Stomach (tissue), 9 donors: ENCODE results near the gene PRDM16. TPM values are rescaled to one million over a fixed set of nuclear protein-coding genes. Genes with fewer than 3 reads are reported as not detected.
A peak's percentile ranks its signal among the peaks of the same experiment; 100 is the strongest.

Experiments
- DNase-seq, 2 donors: peaks; one replicate each; pipeline versions ENCODE4 v3.0.0 to v3.0.0-alpha.2; 2013 to 2019
- H3K27ac ChIP-seq, 5 donors: fragments of 200-600 bp in 4 of 5; sonication (generic) in 4 of 5; one replicate each; pipeline ENCODE4 v1.5.1; 2013 to 2019; ENCODE audit warnings: mild to moderate bottlenecking in 1 of 5, moderate library complexity in 1 of 5
- H3K27me3 ChIP-seq, 3 donors: fragments of 200-600 bp; sonication (generic); one replicate each; pipeline ENCODE4 v1.5.1; 2017 to 2019; ENCODE audit warnings: mixed run types in 1 of 3
- H3K36me3 ChIP-seq, 4 donors: fragments of 200-600 bp; sonication (generic); 1 replicate in 3 of 4; 2 replicates in 1 of 4; pipeline ENCODE4 v1.5.1; 2016 to 2019
- H3K4me1 ChIP-seq, 4 donors: fragments of 200-600 bp; sonication (generic); one replicate each; pipeline ENCODE4 v1.5.1; 2016 to 2019
- H3K4me3 ChIP-seq, 4 donors: fragments of 200-600 bp; sonication (generic) in 3 of 4; one replicate each; pipeline ENCODE4 v1.5.1; 2016 to 2019; ENCODE audit warnings: mild to moderate bottlenecking in 1 of 4
- H3K9me3 ChIP-seq, 4 donors: fragments of 200-600 bp; sonication (generic); one replicate each; pipeline ENCODE4 v1.5.1; 2016 to 2019
- EP300 ChIP-seq: sonication (generic); formaldehyde crosslinking; IDR thresholded peaks from one replicate; pipeline ENCODE4 v1.6.1; 2017; ENCODE audit warnings: antibody characterized with exemption
- POLR2A ChIP-seq, 4 donors: fragments of 450-650 bp; IDR thresholded peaks; one replicate each; pipeline ENCODE4 v1.6.1; 2016; ENCODE audit warnings: antibody characterized with exemption in 4 of 4, control low read depth in 2 of 4, mild to moderate bottlenecking in 1 of 4, moderate library complexity in 1 of 4
- POLR2AphosphoS5 ChIP-seq, 3 donors: sonication (generic); formaldehyde crosslinking; IDR thresholded peaks; one replicate each; pipeline ENCODE4 v1.6.1; 2016; ENCODE audit warnings: antibody characterized with exemption in 3 of 3
- WGBS, 5 donors: extraction: QIAGEN DNeasy Blood & Tissue Kit in 3 of 5; methylation state at CpG; one replicate each; pipeline versions ENCODE4 v1.1.5 to v1.1.7; 2013 to 2018; 5-methylcytosine and 5-hydroxymethylcytosine counted together
- intact Hi-C: fragments of 100-400 bp; cut with DNase I; formaldehyde crosslinking; loops from one replicate; pipeline ENCODE4 v1.15.1; 2023; ENCODE audit warnings: low total_unique reads
- polyA plus RNA-seq, 3 donors: library from polyadenylated mRNA; stranded (reverse); fragments of 200-250 nt; gene quantifications; one replicate each; pipeline ENCODE4 v1.2.3, GENCODE V29; 2013
- total RNA-seq, 5 donors: library from RNA; depleted of rRNA; stranded (reverse); fragments of >200 nt; gene quantifications; one replicate each; pipeline versions ENCODE4 v1.1.0 to v1.2.3, GENCODE V29; 2014 to 2016
- TF ChIP-seq, protein P1 (sequence below), 7 experiments: fragments of 450-650 bp in 4 of 7; fragments of 200-600 bp in 3 of 7; sonication (generic) in 3 of 7; IDR thresholded peaks; one replicate each; pipeline ENCODE4 v1.5.1; 2016 to 2019; ENCODE audit warnings: antibody characterized with exemption in 7 of 7, control low read depth in 2 of 7, mild to moderate bottlenecking in 1 of 7
- donor health status: healthy with polysubstance abuse.
- donor health status: Bipolar disorder and iron deficiency.
- donor health status: healthy.

PRDM16 gene
- total and polyA plus RNA-seq, 8 donors: 0.29 to 222 (median 15.8) TPM

DNA sequence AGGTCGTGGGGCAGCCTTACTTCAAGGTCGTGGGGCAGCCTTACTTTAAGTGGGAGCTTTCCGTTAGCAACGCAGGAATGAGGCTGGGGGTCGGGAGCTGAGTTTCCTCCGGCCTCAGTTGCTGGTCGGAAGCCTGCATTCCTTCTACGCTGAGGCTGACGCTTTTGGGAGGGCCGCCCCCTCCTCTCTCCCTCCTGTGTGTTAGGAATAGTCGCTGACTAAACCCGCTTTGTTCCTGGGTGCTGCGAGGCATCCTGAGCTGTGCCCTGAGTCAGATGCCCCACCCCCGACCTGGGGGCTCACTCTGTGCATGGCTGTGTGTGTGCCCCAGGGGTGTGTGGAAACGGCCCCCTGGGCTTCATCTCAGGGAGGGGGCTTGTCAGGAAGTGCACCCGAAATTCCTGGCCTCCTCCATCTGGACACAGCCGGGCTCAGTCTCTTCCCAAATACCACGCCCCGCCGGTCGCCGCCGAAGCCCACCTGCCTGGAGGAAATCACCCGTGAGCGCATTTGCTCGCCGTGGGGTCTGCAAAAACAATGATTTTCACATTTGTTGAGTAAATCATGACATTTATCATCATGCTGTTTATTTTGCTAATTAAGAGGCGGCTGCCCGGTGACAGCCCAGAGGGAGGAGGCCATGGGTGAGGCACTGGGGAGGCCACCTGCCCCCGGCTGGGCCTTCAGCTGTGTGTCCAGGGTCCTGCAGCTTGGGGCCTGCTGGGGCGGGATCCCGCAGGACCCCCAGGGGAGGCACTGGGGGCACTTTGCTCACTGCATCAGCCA lies 121.4 kb downstream of the PRDM16 start:
- DNase-seq: no peak
- intact Hi-C loops: no loop called here
- Histone ChIP-seq H3K27ac (peak overlapping the region; percentile 76 to 89 (median 89)), H3K27me3 (peaks cover 0 to 10% (median 0%) of the 10 kb centered on the region in 3 donors), H3K4me3 (no peak overlapping the region), H3K4me1 (peaks cover 34 to 65% (median 63%) of the 10 kb centered on the region in 4 donors), H3K36me3 (peaks cover 0 to 10% (median 0%) of the 10 kb centered on the region in 4 donors), H3K9me3 (no peaks in the 10 kb centered on the region)
- WGBS, 5 donors: 73 to 80% (median 77%) methylated on average over 26 to 32 of the region's 32 CpGs
- TF ChIP-seq EP300: no peak
- TF ChIP-seq POLR2A (IDR thresholded peaks at IDR 0.05): no peak
- TF ChIP-seq POLR2AphosphoS5 (IDR thresholded peaks at IDR 0.05): no peak
- TF ChIP-seq, protein P1, sequence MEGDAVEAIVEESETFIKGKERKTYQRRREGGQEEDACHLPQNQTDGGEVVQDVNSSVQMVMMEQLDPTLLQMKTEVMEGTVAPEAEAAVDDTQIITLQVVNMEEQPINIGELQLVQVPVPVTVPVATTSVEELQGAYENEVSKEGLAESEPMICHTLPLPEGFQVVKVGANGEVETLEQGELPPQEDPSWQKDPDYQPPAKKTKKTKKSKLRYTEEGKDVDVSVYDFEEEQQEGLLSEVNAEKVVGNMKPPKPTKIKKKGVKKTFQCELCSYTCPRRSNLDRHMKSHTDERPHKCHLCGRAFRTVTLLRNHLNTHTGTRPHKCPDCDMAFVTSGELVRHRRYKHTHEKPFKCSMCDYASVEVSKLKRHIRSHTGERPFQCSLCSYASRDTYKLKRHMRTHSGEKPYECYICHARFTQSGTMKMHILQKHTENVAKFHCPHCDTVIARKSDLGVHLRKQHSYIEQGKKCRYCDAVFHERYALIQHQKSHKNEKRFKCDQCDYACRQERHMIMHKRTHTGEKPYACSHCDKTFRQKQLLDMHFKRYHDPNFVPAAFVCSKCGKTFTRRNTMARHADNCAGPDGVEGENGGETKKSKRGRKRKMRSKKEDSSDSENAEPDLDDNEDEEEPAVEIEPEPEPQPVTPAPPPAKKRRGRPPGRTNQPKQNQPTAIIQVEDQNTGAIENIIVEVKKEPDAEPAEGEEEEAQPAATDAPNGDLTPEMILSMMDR (IDR thresholded peaks at IDR 0.05): no peak

DNA sequence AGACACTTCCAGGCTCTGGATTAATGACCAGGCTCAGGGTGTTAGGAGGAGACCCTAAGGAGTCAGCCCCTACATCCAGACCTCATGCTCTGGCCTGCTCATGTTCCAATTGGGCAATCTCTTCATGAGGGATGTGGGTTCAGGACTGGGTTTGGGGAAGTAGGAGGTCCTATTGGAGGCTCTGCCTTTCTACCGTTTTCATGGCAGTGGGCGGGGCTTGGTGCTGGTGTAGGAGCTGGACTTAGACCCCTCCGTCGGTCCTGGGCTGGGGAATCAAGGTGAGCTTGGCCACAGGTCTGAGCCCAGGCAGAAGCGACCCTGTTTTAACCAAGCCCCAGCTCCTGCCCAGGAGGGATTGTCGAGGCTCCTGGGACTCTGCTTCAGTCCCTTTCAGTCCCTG lies 123.4 kb downstream of the PRDM16 start:
- peak in 1 of 2 donors; percentile 49 for DNase-seq
- peaks cover 20 to 50% (median 46%) of the 10 kb centered on the region in 4 donors for H3K4me1 ChIP-seq
- H3K27me3 ChIP-seq: peaks cover 0 to under 1% (median 0%) of the 10 kb centered on the region in 3 donors
- TF ChIP-seq, protein P1 (IDR thresholded peaks at IDR 0.05): no peak
- TF ChIP-seq EP300: no peak
- no peak for TF ChIP-seq POLR2AphosphoS5 (IDR thresholded peaks at IDR 0.05)
- TF ChIP-seq POLR2A (IDR thresholded peaks at IDR 0.05): no peak
- 52 to 74% (median 64%) methylated on average over 3 to 6 of the region's 6 CpGs for whole genome bisulfite sequencing, 5 donors
- peaks cover 0 to 10% (median 0%) of the 10 kb centered on the region in 4 donors for H3K36me3 ChIP-seq
- intact Hi-C loops: no loop called here
- H3K9me3 ChIP-seq: no peaks in the 10 kb centered on the region
- H3K27ac ChIP-seq: peak overlapping the region in 3 of 5 donors; percentile 7 to 38 (median 28)
- no peak overlapping the region for H3K4me3 ChIP-seq

DNA sequence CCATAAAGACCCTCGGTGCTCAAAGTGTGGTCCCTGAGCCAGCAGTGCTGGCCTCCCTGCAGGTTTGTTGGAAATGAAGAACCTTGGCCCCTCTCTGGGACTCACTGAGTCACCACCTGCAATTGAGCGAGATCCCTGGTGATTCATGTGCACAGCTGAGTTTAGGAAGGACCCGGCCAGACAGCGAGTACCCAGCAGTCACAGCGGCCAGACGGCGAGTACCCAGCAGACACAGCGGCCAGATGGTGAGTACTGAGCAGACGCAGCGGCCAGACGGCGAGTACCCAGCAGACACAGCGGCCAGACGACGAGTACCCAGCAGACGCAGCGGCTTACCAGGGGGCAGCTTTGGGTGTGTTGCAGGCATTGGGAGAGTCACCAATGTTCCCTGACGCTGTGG lies 123.8 kb downstream of the PRDM16 start:
- Histone ChIP-seq H3K36me3 (peaks cover 0 to 10% (median 0%) of the 10 kb centered on the region in 4 donors), H3K9me3 (no peaks in the 10 kb centered on the region), H3K27ac (peak overlapping the region in 3 of 5 donors; percentile 7 to 38 (median 28)), H3K4me1 (peaks cover 15 to 45% (median 41%) of the 10 kb centered on the region in 4 donors), H3K27me3 (no peaks in the 10 kb centered on the region), H3K4me3 (no peak overlapping the region)
- no peak for DNase-seq
- no peak for TF ChIP-seq EP300
- no peak for TF ChIP-seq POLR2AphosphoS5 (IDR thresholded peaks at IDR 0.05)
- TF ChIP-seq POLR2A (IDR thresholded peaks at IDR 0.05): no peak
- TF ChIP-seq, protein P1 (IDR thresholded peaks at IDR 0.05): no peak
- intact Hi-C loops: no loop called here
- WGBS, 5 donors: 86 to 93% (median 90%) methylated on average over 15 to 18 of the region's 18 CpGs

DNA sequence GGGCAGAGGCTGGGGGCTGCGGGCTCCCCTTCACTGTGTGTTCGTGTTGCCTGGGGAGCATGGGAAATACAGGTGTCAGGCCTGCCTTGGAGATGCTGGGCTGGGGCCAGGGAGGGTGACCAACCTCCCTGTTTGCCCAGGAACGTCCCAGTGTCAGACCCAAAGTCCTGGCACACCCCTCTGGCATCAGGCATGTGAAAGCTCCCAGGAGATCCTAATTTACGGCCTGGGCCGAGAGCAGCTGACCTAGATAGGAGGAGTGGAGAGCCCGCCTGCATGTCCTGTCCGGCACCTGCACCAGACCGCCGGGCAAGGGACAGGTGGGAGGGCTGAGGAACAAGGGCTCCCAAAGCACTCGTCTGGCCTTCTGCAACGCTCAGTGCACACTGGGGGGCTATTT lies 124.8 kb downstream of the PRDM16 start:
- no peak overlapping the region for H3K4me3 ChIP-seq
- no peak for DNase-seq
- H3K9me3 ChIP-seq: no peaks in the 10 kb centered on the region
- intact Hi-C loops: no loop called here
- no peaks in the 10 kb centered on the region for H3K27me3 ChIP-seq
- TF ChIP-seq, protein P1 (IDR thresholded peaks at IDR 0.05): no peak
- TF ChIP-seq POLR2AphosphoS5 (IDR thresholded peaks at IDR 0.05): no peak
- TF ChIP-seq POLR2A (IDR thresholded peaks at IDR 0.05): no peak
- TF ChIP-seq EP300: no peak
- H3K36me3 ChIP-seq: peaks cover 0 to 10% (median 0%) of the 10 kb centered on the region in 4 donors
- peak overlapping the region in 3 of 5 donors; percentile 25 to 38 (median 38) for H3K27ac ChIP-seq
- peaks cover 22 to 48% (median 43%) of the 10 kb centered on the region in 4 donors for H3K4me1 ChIP-seq
- WGBS, 5 donors: 70 to 87% (median 80%) methylated on average over 8 to 11 of the region's 11 CpGs
